HUDEP-2 (cell line): ENCODE measurements around the gene NYNRIN.
A peak's percentile ranks its signal among the peaks of the same experiment; 100 is the strongest.

ENCODE experiments used
- DNase-seq, 76 experiments: peaks; one replicate each; lab custom pipeline; 2025; ENCODE audit not compliant: unreplicated experiment in 76 of 76; lab: John Stamatoyannopoulos, UW

NYNRIN gene

DNA sequence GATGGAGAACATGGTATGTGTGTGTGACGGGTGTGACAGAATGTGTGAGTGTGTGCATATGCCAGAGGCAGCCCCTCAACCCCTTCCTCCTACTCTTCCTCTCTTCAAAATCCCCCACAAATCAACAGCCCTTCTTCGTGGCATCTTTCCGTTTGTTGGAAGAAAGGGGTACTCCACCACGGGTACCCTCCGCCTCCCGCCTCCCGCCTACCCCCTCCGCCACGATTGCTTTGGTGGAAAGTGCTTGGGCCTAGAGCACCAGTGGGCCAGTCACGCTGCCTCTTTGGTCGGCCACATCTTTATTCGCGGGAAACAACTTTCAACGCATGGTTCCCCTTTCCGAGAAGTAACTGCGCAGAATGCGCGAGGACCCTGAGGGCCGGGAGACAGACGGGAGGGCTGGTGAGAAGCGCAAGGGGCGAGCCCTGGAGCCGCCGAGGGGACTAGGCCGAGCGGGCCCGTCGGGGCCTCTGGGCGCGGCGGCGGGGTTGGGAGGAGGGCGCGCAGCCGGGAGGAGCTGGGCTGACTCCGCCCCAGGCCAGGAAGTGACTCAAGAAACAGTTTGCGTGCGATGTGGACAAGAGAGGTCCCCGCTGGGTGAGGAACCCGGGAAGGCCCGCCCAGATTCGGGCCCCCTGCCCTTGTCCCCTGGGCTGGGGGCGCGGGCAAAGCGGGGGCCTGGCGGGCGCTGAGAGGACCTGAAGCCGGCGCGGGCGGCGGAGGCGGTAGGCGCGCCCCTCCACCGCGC is 30.8 kb downstream of the NYNRIN start, which contains the start of the genes CBLN3 and KHNYN:
CBLN3 (minus strand) TSS at position 274 of the 748 bp plus-strand sequence. CDS start 614 bp downstream, outside the sequence.
KHNYN (plus strand) TSS at position 560 of the 748 bp plus-strand sequence. CDS start 777 bp downstream, outside the sequence.
- peak in 73 of 76 experiments; percentile 39 to 89 (median 78) for DNase-seq

- DNase-seq: peak in 61 of 76 experiments; percentile 21 to 80 (median 60)
Observed at GRCh38 chr14:24430143-24430681, 31.4 kb downstream of the NYNRIN start.

DNA sequence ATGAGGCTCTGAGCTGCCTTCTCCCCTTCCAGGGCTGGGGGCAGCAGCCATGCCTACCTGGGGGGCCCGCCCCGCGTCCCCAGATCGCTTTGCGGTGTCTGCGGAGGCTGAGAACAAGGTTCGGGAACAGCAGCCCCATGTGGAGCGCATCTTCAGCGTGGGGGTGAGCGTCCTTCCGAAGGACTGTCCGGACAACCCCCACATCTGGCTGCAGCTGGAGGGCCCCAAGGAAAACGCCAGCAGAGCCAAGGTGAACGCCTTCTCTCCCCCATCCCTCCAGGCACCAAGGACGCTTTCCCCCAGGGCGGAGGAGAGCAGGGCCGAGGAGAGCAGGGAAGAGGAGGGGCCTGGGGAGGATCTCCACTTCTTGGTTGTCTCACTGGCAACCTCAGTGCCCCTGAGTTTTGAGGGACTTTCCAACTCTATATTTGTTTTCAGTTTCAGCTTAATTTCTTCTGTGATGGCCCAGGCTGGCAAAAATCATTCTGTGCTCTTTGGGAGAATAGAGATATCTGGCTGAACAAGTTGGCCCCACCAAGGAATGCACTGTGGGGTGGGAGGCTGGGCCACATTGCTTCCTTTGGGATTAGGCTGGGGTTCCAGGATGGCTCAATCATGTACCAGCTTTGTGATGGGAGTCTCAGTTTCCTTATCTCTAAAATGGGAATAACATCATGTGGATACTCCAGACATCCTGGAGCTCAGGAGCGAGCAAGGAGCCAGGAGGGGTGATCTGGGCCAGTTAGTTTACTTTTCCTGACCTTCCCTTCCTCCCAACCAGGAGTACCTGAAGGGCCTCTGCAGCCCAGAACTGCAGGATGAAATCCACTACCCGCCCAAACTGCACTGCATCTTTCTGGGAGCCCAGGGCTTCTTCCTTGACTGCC is 32.1 kb downstream of the NYNRIN start:
- DNase-seq: peak in 12 of 76 experiments; percentile 1 to 30 (median 14)

DNA sequence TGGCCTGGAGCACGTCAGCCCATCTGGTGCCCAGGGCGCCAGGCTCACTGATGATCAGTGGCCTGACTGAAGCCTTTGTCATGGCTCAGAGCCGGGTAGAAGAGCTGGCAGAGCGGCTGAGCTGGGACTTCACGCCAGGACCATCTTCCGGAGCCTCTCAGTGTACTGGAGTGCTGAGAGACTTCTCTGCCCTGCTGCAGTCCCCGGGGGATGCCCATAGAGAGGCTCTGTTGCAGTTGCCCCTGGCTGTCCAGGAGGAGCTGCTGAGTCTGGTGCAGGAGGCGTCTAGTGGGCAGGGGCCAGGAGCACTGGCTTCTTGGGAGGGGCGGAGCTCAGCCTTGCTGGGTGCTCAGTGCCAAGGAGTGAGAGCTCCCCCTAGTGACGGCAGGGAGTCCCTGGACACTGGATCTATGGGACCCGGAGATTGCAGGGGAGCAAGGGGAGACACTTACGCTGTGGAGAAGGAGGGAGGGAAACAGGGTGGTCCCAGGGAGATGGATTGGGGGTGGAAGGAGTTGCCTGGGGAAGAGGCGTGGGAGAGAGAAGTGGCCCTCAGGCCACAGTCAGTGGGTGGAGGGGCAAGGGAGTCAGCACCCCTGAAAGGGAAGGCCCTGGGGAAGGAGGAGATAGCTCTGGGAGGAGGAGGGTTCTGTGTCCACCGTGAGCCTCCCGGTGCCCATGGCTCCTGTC is 32.9 kb downstream of the NYNRIN start:
- DNase-seq: peak in 74 of 76 experiments; percentile 46 to 95 (median 88)

DNA sequence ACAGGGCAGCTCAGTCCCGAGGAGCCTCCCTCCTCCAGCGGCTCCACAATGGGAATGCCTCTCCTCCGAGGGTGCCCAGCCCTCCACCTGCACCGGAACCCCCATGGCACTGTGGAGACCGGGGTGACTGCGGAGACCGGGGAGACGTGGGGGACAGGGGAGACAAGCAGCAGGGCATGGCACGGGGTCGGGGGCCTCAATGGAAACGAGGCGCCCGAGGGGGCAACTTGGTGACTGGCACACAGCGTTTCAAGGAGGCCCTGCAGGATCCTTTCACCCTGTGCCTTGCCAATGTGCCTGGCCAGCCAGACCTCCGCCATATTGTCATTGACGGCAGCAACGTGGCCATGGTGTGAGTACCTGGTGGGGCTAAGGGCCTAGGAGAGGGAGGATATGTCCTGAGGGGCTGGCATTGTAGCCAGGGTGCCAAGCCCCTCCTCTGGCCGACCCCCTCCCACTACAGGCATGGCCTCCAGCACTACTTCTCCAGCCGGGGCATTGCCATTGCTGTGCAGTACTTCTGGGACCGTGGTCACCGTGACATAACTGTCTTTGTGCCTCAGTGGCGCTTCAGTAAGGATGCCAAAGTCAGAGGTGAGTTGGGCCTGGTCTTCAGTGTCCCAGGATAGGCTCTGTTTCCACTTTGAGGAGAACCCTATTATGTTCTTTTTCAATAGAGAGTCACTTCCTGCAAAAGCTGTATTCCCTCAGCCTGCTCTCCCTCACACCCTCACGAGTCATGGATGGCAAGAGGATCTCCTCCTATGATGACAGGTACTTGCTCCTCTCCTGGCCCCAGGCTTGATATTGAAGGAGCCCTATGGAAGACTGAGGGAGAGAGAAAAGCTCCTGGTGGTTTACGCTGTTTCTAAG is 33.7 kb downstream of the NYNRIN start:
- DNase-seq: no peak

DNA sequence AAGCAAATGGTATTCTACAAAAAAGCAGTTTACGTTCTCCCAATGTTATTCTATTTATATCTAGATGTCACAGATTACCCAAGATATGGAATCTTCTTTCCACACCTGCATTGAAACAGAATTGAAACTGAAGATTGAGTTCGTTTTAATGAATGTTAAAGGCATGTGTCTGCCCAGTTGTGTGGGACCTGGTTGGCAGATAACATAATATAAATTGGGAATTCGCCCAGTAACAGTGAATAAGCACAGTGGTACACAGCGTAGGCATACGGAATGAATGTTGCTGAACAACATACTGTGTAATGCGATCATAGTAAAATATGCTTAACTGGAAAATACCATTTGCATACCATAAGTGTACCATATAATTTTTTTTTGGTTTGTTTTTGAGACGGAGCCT is 35.2 kb downstream of the NYNRIN start:
- DNase-seq: peak in 34 of 76 experiments; percentile 11 to 74 (median 38)

GRCh38 chr14:24434676-24435075 is 35.9 kb downstream of the NYNRIN start:
- DNase-seq: no peak

DNA sequence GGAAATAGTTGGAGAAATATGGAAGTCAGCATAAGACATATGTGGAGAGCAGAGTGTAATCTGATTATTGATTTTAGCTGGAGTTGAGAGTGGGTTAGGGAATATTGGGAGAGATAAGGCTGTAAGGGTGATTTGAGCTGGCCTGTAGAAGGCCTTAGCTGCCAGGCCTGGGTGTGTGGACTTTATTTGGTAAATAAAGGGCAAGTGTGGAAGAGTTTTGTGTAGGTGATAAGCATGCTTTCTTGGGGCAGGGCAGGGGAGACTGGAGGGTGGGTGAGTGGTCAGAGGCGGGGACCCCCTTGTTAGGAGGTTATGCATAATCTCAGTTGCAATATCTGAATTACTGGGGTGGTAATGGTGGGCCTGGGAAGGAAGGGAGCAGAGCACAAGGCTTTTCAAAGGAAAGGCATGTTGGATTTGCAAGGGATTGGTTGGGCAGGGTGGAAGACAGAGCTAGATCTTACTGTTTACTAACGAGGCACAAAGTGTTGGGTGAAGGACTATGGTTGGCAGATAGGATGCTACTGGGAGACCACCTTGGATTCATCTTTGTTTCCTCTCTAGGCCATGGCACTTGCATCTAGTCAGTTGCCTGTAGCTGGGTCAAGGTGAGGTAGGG is 36.5 kb downstream of the NYNRIN start:
- DNase-seq: no peak

GRCh38 chr14:24435998-24436354 is 37.2 kb downstream of the NYNRIN start:
- no peak for DNase-seq

GRCh38 chr14:24436355-24437019 is 37.7 kb downstream of the NYNRIN start:
- DNase-seq: peak in 33 of 76 experiments; percentile 6 to 69 (median 34)

GRCh38 chr14:24437020-24437735 is 38.4 kb downstream of the NYNRIN start:
- DNase-seq: no peak

GRCh38 chr14:24437736-24438067 is 38.9 kb downstream of the NYNRIN start:
- no peak for DNase-seq

- no peak for DNase-seq
Observed at GRCh38 chr14:24438223-24439097, 39.7 kb downstream of the NYNRIN start.

DNA sequence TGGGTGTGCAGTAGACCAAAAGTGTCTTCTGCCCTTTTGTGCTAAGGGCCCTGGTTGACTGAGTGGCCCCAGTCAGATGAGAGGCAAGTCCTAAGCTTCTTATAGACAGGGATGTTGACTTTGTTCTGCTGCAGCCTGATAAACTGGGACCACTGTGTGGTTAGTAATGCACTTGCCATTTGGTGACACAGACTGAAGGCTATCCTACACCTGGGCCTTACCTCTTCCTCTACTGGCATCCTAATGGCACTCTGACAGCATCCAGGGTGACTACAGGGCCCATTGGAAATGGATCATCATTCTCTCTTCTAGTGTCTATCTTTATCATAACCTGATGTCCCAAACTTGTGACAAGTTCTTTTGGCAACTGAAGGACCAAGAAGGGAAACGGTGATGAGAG is 40.5 kb downstream of the NYNRIN start:
- DNase-seq: no peak

DNA sequence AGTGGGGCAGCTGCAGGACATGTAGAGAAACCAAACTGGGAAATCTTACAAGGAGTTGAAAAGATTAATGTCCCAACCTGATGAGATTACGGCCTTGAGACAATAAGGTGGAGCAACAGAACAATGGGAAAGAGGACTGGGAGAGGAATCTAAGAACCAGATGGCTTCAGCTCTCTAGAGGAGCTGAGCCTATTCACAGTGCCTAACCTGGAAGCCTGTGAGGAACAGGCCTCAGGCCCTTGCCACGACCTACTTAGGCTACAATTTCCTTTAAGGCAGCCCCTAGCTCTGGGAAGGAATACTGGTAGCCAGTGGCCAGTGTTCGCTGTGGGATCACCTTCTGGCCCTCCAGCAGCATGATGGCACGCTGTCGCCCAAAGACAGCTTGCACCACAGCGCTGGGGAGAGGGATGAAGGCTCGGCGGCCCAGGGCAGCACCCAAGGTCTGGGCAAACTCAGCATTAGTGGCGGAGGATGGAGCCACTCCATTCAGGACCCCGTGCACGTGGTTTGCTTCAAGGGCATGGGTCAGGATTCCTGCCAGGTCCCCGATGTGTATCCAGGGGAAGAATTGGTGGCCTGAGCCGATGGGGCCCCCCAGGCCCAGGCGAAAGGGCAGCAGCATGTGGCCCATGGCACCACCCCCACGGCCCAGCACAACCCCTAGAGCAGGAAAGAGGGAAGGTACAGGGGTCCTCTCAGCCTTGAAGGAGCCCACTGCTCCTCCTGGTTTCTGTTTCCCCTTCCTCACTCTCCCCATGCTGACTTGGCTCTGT is 41.2 kb downstream of the NYNRIN start:
- no peak for DNase-seq

GRCh38 chr14:24440606-24441399 is 42.0 kb downstream of the NYNRIN start:
- no peak for DNase-seq
